Measurements from ENCODE around the gene CRYGB. TPM values are rescaled to one million over a fixed set of nuclear protein-coding genes. Genes with fewer than 3 reads are reported as not detected.

CRYGB gene
- total and polyA plus RNA-seq, 2 of the 13 experiments (the other 11 are each of a cell fraction or from before 2014, with no cell fraction given) = not detected

- no peaks in the 10 kb centered on the region for H3K27me3 ChIP-seq (ENCODE audit: control insufficient read depth in 1 of 2, insufficient read depth in 2 of 2, low read length in 2 of 2)
- no peak for TF ChIP-seq ZNF768 (CRISPR knock-in tag; IDR thresholded peaks at IDR 0.05)
- TF ChIP-seq ZKSCAN1 (IDR thresholded peaks at IDR 0.05; ENCODE audit: low read length) = no peak
- TF ChIP-seq GPN1 (CRISPR knock-in tag; IDR thresholded peaks at IDR 0.05; ENCODE audit: borderline replicate concordance) = no peak
- no peak for TF ChIP-seq IKZF1 (IDR thresholded peaks at IDR 0.05)
- TF ChIP-seq ARNT (IDR thresholded peaks at IDR 0.05) = no peak
- no peak for TF ChIP-seq ATF5 (CRISPR knock-in tag; IDR thresholded peaks at IDR 0.05; ENCODE audit: low read depth)
- no peak for TF ChIP-seq BRD4 (CRISPR knock-in tag; IDR thresholded peaks at IDR 0.05)
- no peak for TF ChIP-seq SNAPC2 (CRISPR knock-in tag; IDR thresholded peaks at IDR 0.05)
- TF ChIP-seq SCMH1 (CRISPR knock-in tag; IDR thresholded peaks at IDR 0.05; ENCODE audit: borderline replicate concordance) = no peak
- no peak for TF ChIP-seq ASH2L (IDR thresholded peaks at IDR 0.05; ENCODE audit: insufficient read length, low read depth, low read length)
- no peak for TF ChIP-seq HHEX (CRISPR knock-in tag; IDR thresholded peaks at IDR 0.05)
- no peak for TF ChIP-seq NFE2 (CRISPR knock-in tag; IDR thresholded peaks at IDR 0.05)
- no peak for TF ChIP-seq ZBTB37 (CRISPR knock-in tag; IDR thresholded peaks at IDR 0.05)
- TF ChIP-seq USF2 (IDR thresholded peaks at IDR 0.05; ENCODE audit: low read depth, low read length) = no peak
- TF ChIP-seq USF2 (CRISPR knock-in tag; IDR thresholded peaks at IDR 0.05; ENCODE audit: borderline replicate concordance) = no peak
- TF ChIP-seq MXI1 (IDR thresholded peaks at IDR 0.05; ENCODE audit: borderline replicate concordance, low read depth, low read length) = no peak
- TF ChIP-seq ARNTL (CRISPR knock-in tag; IDR thresholded peaks at IDR 0.05) = no peak
- no peak for TF ChIP-seq NKX3-1 (CRISPR knock-in tag; IDR thresholded peaks at IDR 0.05)
- WGBS (ENCODE audit: low lambda C conversion rate) = 25% methylated on average over 1 of the region's 1 CpG
- no peak overlapping the region for H2AFZ ChIP-seq (ENCODE audit: low read length)
- H4K20me1 ChIP-seq (ENCODE audit: insufficient read depth, low read length) = no peaks in the 10 kb centered on the region
- ATAC-seq (no peak), FAIRE-seq (no peak), DNase-seq (ENCODE audit: low spot score) (no peak)
- H3K27ac ChIP-seq (ENCODE audit: extremely low read length, insufficient read depth, low read length) = no peak overlapping the region
- no peaks in the 10 kb centered on the region for H3K9me3 ChIP-seq (ENCODE audit: low read length)
- H3K79me2 ChIP-seq (ENCODE audit: insufficient read depth, low read length) = no peaks in the 10 kb centered on the region
- no peak overlapping the region for H3K4me2 ChIP-seq (ENCODE audit: low read depth, low read length)
- intact Hi-C loops (cut with micrococcal nuclease; ENCODE audit: unreplicated experiment) (no loop called here), in situ Hi-C loops (cut with HindIII; ENCODE audit: extremely low pct_ligation_motif_present, low pct_unique_long_range_greater_than_20kb) (no loop called here)
- POLR2A ChIA-PET = no interaction called here
- BruUV-seq (replicated peaks) = no TSS peak
- no peak overlapping the region for H3K9ac ChIP-seq (ENCODE audit: insufficient read depth, low read depth, low read length)
- no peaks in the 10 kb centered on the region for H3K36me3 ChIP-seq (replicated peaks in 1 of 2; ENCODE audit: control insufficient read depth in 1 of 2, insufficient read depth in 2 of 2, low read length in 2 of 2)
- H3K4me3 ChIP-seq (replicated peaks in 1 of 3; ENCODE audit: insufficient read depth in 1 of 3, low read depth in 2 of 3, low read length in 3 of 3) = no peak overlapping the region
- peaks cover 17% of the 10 kb centered on the region for H3K4me1 ChIP-seq (ENCODE audit: insufficient read depth, low read length)
- CTCF ChIA-PET (ENCODE audit: low intra/inter-chr PET ratio, low total read pairs) = no interaction called here
Observed at GRCh38 chr2:208122248-208122647, 23.7 kb downstream of the CRYGB start.

Measured in HepG2 (cell line).